HCT116 (cell line): ENCODE data around the gene NUP43. TPM values are rescaled to one million over a fixed set of nuclear protein-coding genes. Genes with fewer than 3 reads are reported as not detected.

ENCODE experiments used
- ATAC-seq: fragments of 200-7000 bp; cut with Tn5 transposase; 2 replicates; pipeline ENCODE4 v1.9.1; 2020; ENCODE audit warnings: mild to moderate bottlenecking, moderate library complexity
- BruUV-seq: library from RNA; stranded (reverse); fragments of 400-500 nt; replicated peaks from 2 replicates; lab custom pipeline; 2021; lab: Mats Ljungman, UMichigan
- CTCF ChIA-PET: fragments of 300-600 bp; sonication (Branson Sonifier 250); formaldehyde crosslinking; loops from one replicate; lab custom pipeline; 2021; ENCODE audit warnings: antibody characterized with exemption; lab: Charles Lee
- POLR2A ChIA-PET: fragments of 300-600, 350-600 bp; sonication (Branson Sonifier 250); formaldehyde crosslinking; loops from one replicate; lab custom pipeline; 2021; ENCODE audit warnings: antibody characterized with exemption; lab: Charles Lee
- RAD21 ChIA-PET, 2 experiments: fragments of 300-600 bp; sonication (Branson Sonifier 250); formaldehyde crosslinking; loops; one replicate each; lab custom pipeline; 2023; ENCODE audit warnings: low total read pairs in 2 of 2; ENCODE audit not compliant: uncharacterized antibody in 2 of 2, unreplicated experiment in 2 of 2, low non-redundant PET in 1 of 2; lab: Charles Lee
- DNase-seq: peaks from one replicate; pipeline ENCODE4 v3.0.0-alpha.2; 2010; ENCODE audit warnings: low read depth, low spot score
- H2AFZ ChIP-seq: fragments of 200-600 bp; shearing (Covaris generic), sonication (generic); 2 replicates; pipeline ENCODE4 v1.6.1; 2017; ENCODE audit warnings: low read depth, mixed run types, mixed read lengths, antibody characterized with exemption, low read length; ENCODE audit not compliant: poor library complexity, severe bottlenecking
- H3K27ac ChIP-seq: 2 replicates; pipeline ENCODE4 v1.5.1; 2012; ENCODE audit warnings: low read depth, low read length
- H3K27me3 ChIP-seq: fragments of 200-600 bp; sonication (generic); 2 replicates; pipeline ENCODE4 v1.6.1; 2016; ENCODE audit warnings: mixed run types, low read length, mixed read lengths; ENCODE audit not compliant: insufficient read depth
- H3K36me3 ChIP-seq, 2 experiments: fragments of 200-500 bp in 1 of 2; fragments of 200-600 bp in 1 of 2; sonication (Bioruptor generic) in 1 of 2; sonication (generic) in 1 of 2; 2 replicates each; pipeline versions ENCODE4 v1.5.1 to v1.6.1; 2014 to 2016; ENCODE audit warnings: low read length in 2 of 2, inconsistent platforms in 1 of 2, mixed read lengths in 1 of 2, mixed run types in 1 of 2; ENCODE audit not compliant: insufficient read depth in 2 of 2, control insufficient read depth in 1 of 2
- H3K4me1 ChIP-seq, 2 experiments: fragments of 200-600 bp in 1 of 2; sonication (generic) in 1 of 2; 2 replicates each; pipeline versions ENCODE4 v1.5.1 to v1.6.1; 2012 to 2017; ENCODE audit warnings: low read length in 2 of 2, inconsistent platforms in 1 of 2, mild to moderate bottlenecking in 1 of 2, mixed read lengths in 1 of 2, mixed run types in 1 of 2, moderate library complexity in 1 of 2; ENCODE audit not compliant: insufficient read depth in 2 of 2, control insufficient read depth in 1 of 2
- H3K4me2 ChIP-seq: fragments of 200-600 bp; sonication (generic); 2 replicates; pipeline ENCODE4 v1.6.1; 2017; ENCODE audit warnings: mixed run types, low read length, mixed read lengths
- H3K4me3 ChIP-seq, 2 experiments: fragments of 200-600 bp in 1 of 2; sonication (generic) in 1 of 2; replicated peaks in 1 of 2; 2 replicates each; pipeline ENCODE4 v1.5.1; 2011 to 2016; ENCODE audit warnings: low read length in 2 of 2, control low read depth in 1 of 2, low read depth in 1 of 2, mild to moderate bottlenecking in 1 of 2, mixed read lengths in 1 of 2, mixed run types in 1 of 2
- H3K79me2 ChIP-seq: fragments of 200-600 bp; sonication (generic); 2 replicates; pipeline ENCODE4 v1.6.1; 2017; ENCODE audit warnings: mild to moderate bottlenecking, mixed run types, low read length, moderate library complexity, mixed read lengths; ENCODE audit not compliant: insufficient read depth
- H3K9ac ChIP-seq: fragments of 200-600 bp; sonication (generic); 2 replicates; pipeline ENCODE4 v1.6.1; 2016; ENCODE audit warnings: low read length, mixed read lengths
- H3K9me2 ChIP-seq: fragments of 200-600 bp; sonication (generic), shearing (Covaris generic); 2 replicates; pipeline ENCODE4 v1.6.1; 2017; ENCODE audit warnings: mixed run types, mild to moderate bottlenecking, moderate library complexity; ENCODE audit not compliant: insufficient read depth
- H3K9me3 ChIP-seq, 2 experiments: fragments of 200-500 bp in 1 of 2; fragments of 200-600 bp in 1 of 2; sonication (Bioruptor generic) in 1 of 2; sonication (generic) in 1 of 2; 2 replicates each; pipeline ENCODE4 v1.6.1; 2014 to 2017; ENCODE audit warnings: low read length in 2 of 2, mixed read lengths in 2 of 2, inconsistent platforms in 1 of 2, low read depth in 1 of 2, mild to moderate bottlenecking in 1 of 2, mixed run types in 1 of 2, moderate library complexity in 1 of 2; ENCODE audit not compliant: control insufficient read depth in 1 of 2, insufficient read depth in 1 of 2
- H4K20me1 ChIP-seq: fragments of 200-600 bp; sonication (generic), shearing (Covaris generic); 2 replicates; pipeline ENCODE4 v1.6.1; 2017; ENCODE audit warnings: mixed run types, mild to moderate bottlenecking, moderate library complexity; ENCODE audit not compliant: insufficient read depth
- EZH2 ChIP-seq: fragments of 200-600 bp; sonication (generic); IDR thresholded peaks from 2 replicates; pipeline ENCODE4 v1.6.1; 2017; ENCODE audit warnings: antibody characterized with exemption, mixed run types
- EZH2phosphoT487 ChIP-seq: fragments of 200-600 bp; IDR thresholded peaks from 2 replicates; pipeline ENCODE4 v1.6.1; 2018; ENCODE audit warnings: antibody characterized with exemption, borderline replicate concordance
- FOSL1 ChIP-seq: IDR thresholded peaks from 2 replicates; pipeline ENCODE4 v1.6.1; 2012; ENCODE audit warnings: low read depth
- JUND ChIP-seq: IDR thresholded peaks from 2 replicates; pipeline ENCODE4 v1.6.1; 2012
- SIN3A ChIP-seq: IDR thresholded peaks from 2 replicates; pipeline ENCODE4 v1.6.1; 2012; ENCODE audit warnings: low read depth
- SP1 ChIP-seq: IDR thresholded peaks from 2 replicates; pipeline ENCODE4 v1.6.1; 2012; ENCODE audit warnings: low read depth
- TCF7L2 ChIP-seq: IDR thresholded peaks from 2 replicates; pipeline ENCODE4 v1.7.0; 2011; ENCODE audit warnings: borderline replicate concordance, inconsistent platforms; ENCODE audit not compliant: insufficient read depth, insufficient read length; ENCODE audit errors: extremely low read depth
- ZFX ChIP-seq: fragments of 450-650 bp; IDR thresholded peaks from 2 replicates; pipeline ENCODE4 v1.6.1; 2017
- ZNF274 ChIP-seq: fragments of 200-500 bp; sonication (Bioruptor generic); IDR thresholded peaks from 2 replicates; pipeline ENCODE4 v1.6.1; 2014; ENCODE audit warnings: mild to moderate bottlenecking, low read depth, low read length, inconsistent platforms
- intact Hi-C: fragments of 100-400 bp; cut with micrococcal nuclease; formaldehyde crosslinking; loops from 2 replicates; pipeline ENCODE4 v1.10.0; 2022
- total RNA-seq: library from RNA; stranded (reverse); gene quantifications from one replicate; pipeline ENCODE4 v1.2.1, GENCODE V29; 2021; ENCODE audit not compliant: unreplicated experiment
- TF ChIP-seq, protein P1 (sequence below): IDR thresholded peaks from 2 replicates; pipeline ENCODE4 v1.6.1; 2012
- TF ChIP-seq, protein P2 (sequence below): IDR thresholded peaks from 2 replicates; pipeline ENCODE4 v1.6.1; 2012
- TF ChIP-seq, protein P3 (sequence below), 3 experiments: fragments of 200-600 bp in 1 of 3; sonication (generic) in 1 of 3; IDR thresholded peaks in 2 of 3; conservative IDR thresholded peaks in 1 of 3; 2 replicates each; pipeline ENCODE4 v1.5.1; 2012 to 2017; ENCODE audit warnings: low read depth in 2 of 3, low read length in 2 of 3, antibody characterized with exemption in 1 of 3, borderline replicate concordance in 1 of 3, control low read depth in 1 of 3, mild to moderate bottlenecking in 1 of 3, mixed read lengths in 1 of 3, mixed run types in 1 of 3, moderate library complexity in 1 of 3; ENCODE audit not compliant: insufficient read depth in 1 of 3
- TF ChIP-seq, protein P4 (sequence below): IDR thresholded peaks from 2 replicates; pipeline ENCODE4 v1.6.1; 2011; ENCODE audit warnings: mild to moderate bottlenecking, low read length, moderate library complexity; ENCODE audit not compliant: insufficient replicate concordance; ENCODE audit errors: extremely low read depth

The NUP43 gene
- total RNA-seq, 1 experiment from 2014 or later, result 51.0 TPM

DNA sequence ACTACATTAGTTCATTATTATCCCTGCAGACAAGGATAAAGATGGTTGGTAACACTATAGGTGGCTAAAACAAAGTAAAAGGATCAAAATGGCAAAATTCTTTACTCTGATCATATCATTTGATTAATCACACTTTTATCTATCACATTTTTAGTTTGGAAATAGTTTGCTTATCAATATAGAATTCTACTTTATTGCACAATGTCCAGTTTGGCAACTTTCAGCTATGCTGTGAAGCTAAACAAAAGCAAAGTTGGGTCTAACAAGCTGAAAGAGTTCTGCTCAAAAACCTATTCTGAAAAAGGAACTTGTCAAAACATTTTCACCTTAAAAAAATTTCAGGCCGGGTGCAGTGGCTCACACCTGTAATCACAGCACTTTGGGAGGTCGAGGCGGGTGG is 20.5 kb downstream of the NUP43 start:
- ChIA-PET POLR2A (no interaction called here), CTCF (no interaction called here), RAD21 (no interaction called here)
- no peak overlapping the region for H3K4me3 ChIP-seq
- H3K4me2 ChIP-seq, result no peak overlapping the region
- no peak overlapping the region for H3K9ac ChIP-seq
- H4K20me1 ChIP-seq, result 0 out of 2 replicates have a peak, but pooled peaks cover 5% of the 10 kb centered on the region
- intact Hi-C loops, result no loop called here
- no TSS peak for BruUV-seq
- ATAC-seq, result no peak
- H3K9me3 ChIP-seq, result no peaks in the 10 kb centered on the region
- TF ChIP-seq, protein P1, sequence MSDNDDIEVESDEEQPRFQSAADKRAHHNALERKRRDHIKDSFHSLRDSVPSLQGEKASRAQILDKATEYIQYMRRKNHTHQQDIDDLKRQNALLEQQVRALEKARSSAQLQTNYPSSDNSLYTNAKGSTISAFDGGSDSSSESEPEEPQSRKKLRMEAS, result no peak
- TF ChIP-seq, protein P2, sequence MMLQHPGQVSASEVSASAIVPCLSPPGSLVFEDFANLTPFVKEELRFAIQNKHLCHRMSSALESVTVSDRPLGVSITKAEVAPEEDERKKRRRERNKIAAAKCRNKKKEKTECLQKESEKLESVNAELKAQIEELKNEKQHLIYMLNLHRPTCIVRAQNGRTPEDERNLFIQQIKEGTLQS, result no peak
- TF ChIP-seq ZFX, result no peak
- TF ChIP-seq SP1, result no peak
- TF ChIP-seq FOSL1, result no peak
- TF ChIP-seq SIN3A, result no peak
- TF ChIP-seq EZH2phosphoT487, result no peak
- TF ChIP-seq JUND, result no peak
- TF ChIP-seq, protein P3, sequence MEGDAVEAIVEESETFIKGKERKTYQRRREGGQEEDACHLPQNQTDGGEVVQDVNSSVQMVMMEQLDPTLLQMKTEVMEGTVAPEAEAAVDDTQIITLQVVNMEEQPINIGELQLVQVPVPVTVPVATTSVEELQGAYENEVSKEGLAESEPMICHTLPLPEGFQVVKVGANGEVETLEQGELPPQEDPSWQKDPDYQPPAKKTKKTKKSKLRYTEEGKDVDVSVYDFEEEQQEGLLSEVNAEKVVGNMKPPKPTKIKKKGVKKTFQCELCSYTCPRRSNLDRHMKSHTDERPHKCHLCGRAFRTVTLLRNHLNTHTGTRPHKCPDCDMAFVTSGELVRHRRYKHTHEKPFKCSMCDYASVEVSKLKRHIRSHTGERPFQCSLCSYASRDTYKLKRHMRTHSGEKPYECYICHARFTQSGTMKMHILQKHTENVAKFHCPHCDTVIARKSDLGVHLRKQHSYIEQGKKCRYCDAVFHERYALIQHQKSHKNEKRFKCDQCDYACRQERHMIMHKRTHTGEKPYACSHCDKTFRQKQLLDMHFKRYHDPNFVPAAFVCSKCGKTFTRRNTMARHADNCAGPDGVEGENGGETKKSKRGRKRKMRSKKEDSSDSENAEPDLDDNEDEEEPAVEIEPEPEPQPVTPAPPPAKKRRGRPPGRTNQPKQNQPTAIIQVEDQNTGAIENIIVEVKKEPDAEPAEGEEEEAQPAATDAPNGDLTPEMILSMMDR (IDR thresholded peaks at IDR 0.05 in 2 of 3, conservative IDR thresholded peaks at IDR 0.05 in 1 of 3; ENCODE audit: borderline replicate concordance in 1 of 3, insufficient read depth in 1 of 3, low read depth in 2 of 3, low read length in 2 of 3), result no peak
- TF ChIP-seq, protein P4, sequence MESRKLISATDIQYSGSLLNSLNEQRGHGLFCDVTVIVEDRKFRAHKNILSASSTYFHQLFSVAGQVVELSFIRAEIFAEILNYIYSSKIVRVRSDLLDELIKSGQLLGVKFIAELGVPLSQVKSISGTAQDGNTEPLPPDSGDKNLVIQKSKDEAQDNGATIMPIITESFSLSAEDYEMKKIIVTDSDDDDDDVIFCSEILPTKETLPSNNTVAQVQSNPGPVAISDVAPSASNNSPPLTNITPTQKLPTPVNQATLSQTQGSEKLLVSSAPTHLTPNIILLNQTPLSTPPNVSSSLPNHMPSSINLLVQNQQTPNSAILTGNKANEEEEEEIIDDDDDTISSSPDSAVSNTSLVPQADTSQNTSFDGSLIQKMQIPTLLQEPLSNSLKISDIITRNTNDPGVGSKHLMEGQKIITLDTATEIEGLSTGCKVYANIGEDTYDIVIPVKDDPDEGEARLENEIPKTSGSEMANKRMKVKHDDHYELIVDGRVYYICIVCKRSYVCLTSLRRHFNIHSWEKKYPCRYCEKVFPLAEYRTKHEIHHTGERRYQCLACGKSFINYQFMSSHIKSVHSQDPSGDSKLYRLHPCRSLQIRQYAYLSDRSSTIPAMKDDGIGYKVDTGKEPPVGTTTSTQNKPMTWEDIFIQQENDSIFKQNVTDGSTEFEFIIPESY, result no peak
- no peak for TF ChIP-seq TCF7L2
- TF ChIP-seq EZH2, result no peak
- no peak for TF ChIP-seq ZNF274
- TF ChIP-seq, all 23 proteins: peak for 0
- peaks cover 25 to 33% of the 10 kb centered on the region in 2 experiments; a peak in 2 of 4 replicates for H3K36me3 ChIP-seq
- no peak overlapping the region for H2AFZ ChIP-seq
- no peaks in the 10 kb centered on the region for H3K4me1 ChIP-seq
- no peak for DNase-seq
- no peaks in the 10 kb centered on the region for H3K9me2 ChIP-seq
- H3K27ac ChIP-seq, result no peak overlapping the region
- no peaks in the 10 kb centered on the region for H3K79me2 ChIP-seq
- H3K27me3 ChIP-seq, result no peaks in the 10 kb centered on the region
